Measurements from ENCODE around the gene ITGA2.

- no peak for TF ChIP-seq CTCF (conservative IDR thresholded peaks at IDR 0.05; ENCODE audit: low read depth, low read length)
- TF ChIP-seq EZH2 (IDR thresholded peaks at IDR 0.05; ENCODE audit: borderline replicate concordance, low read depth, low read length, poor library complexity, severe bottlenecking), result no peak
Measured at GRCh38 chr5:53052499-53052898, 63.3 kb downstream of the ITGA2 start.
